Thoracic aorta (tissue), 2 donors: Measurements from ENCODE around the gene IPPK. TPM values are rescaled to one million over a fixed set of nuclear protein-coding genes. Genes with fewer than 3 reads are reported as not detected.

Experiments used
- ATAC-seq: fragments of 150-250 bp; one replicate; pipeline ENCODE4 v1.8.0; 2017; ENCODE audit warnings: low read depth; ENCODE audit not compliant: insufficient number of reproducible peaks, low FRiP score
- DNase-seq: peaks from one replicate; pipeline ENCODE4 v3.0.0-alpha.2; 2020; ENCODE audit warnings: low spot score
- H3K27ac ChIP-seq, 2 donors: fragments of 200-600 bp; sonication (generic); 1 replicate in 1 of 2; 2 replicates in 1 of 2; pipeline ENCODE4 v1.5.1; 2016; ENCODE audit warnings: mild to moderate bottlenecking in 2 of 2, moderate library complexity in 2 of 2
- H3K27me3 ChIP-seq: fragments of 200-600 bp; sonication (generic); replicated peaks from 2 replicates; pipeline ENCODE4 v1.6.0; 2016; ENCODE audit warnings: mild to moderate bottlenecking; ENCODE audit not compliant: insufficient read depth
- H3K36me3 ChIP-seq: fragments of 200-600 bp; sonication (generic); one replicate; pipeline ENCODE4 v1.5.1; 2016
- H3K4me1 ChIP-seq, 2 donors: fragments of 200-600 bp; sonication (generic); 1 replicate in 1 of 2; 2 replicates in 1 of 2; pipeline versions ENCODE4 v1.5.1 to v1.6.0; 2016; ENCODE audit warnings: low read depth in 2 of 2, mild to moderate bottlenecking in 1 of 2; ENCODE audit not compliant: control insufficient read depth in 1 of 2
- H3K4me3 ChIP-seq: fragments of 200-600 bp; sonication (generic); 2 replicates; pipeline ENCODE4 v1.5.1; 2016; ENCODE audit warnings: mild to moderate bottlenecking
- H3K9me3 ChIP-seq: fragments of 200-600 bp; sonication (generic); 2 replicates; pipeline ENCODE4 v1.5.1; 2016
- total RNA-seq, 2 donors: library from RNA; depleted of rRNA; stranded (reverse); fragments of >200 nt; gene quantifications; one replicate each; pipeline versions ENCODE4 v1.1.0 to v1.2.3, GENCODE V29; 2016
- TF ChIP-seq, protein P1 (sequence below): fragments of 200-600 bp; sonication (generic); IDR thresholded peaks from one replicate; pipeline ENCODE4 v1.5.1; 2019; ENCODE audit warnings: antibody characterized with exemption

IPPK gene
- total RNA-seq, 2 donors from 2014 or later = 6.9 to 11.7 TPM

DNA sequence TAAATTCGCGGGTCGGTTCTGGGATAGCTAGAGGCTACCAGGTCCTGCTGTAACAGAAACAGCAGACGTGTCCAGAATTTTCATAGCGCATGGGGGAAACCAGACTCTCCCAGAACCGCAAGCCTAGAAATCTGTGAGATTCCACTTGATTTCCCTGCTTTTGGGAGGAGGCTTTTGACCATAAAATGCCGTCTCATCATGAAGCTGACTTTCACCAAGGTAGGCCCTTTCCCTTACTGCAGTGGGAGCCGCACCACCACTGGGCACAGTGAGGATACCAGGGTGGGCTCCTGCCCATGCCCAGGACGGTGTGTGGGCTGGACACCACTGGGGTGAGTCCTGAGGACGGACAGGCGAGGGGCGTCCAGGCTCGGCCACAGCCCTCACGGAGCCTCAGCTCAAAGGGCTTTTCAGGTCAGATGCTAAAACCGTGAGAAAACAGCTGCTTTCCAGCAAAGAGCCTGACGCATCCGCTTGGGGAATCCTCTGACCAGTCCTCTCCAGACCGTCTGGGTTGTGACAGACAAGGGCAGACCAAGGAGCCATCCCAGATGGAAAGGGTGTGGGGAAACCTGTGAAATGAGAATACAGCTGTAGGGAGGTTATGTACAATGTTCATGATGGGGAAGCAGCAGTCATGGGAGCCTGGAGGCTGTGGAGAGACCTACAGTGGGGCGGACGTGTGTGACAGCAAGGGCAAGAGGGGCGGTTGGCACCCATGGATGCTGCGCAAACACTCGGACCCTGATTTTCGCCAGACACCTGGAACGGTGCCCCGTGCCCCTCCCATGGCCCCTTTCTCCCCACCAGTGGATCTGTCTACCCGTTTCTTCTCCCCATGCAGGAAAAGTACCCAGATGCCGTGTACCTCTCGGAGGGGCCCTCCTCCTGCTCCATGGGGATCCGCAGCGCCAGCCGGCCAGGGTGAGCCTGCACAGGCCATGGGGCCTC, 59.2 kb downstream of the IPPK start:
- peaks cover 32 to 52% of the 10 kb centered on the region in 2 donors for H3K4me1 ChIP-seq
- no peaks in the 10 kb centered on the region for H3K9me3 ChIP-seq
- ATAC-seq (no peak), DNase-seq (no peak)
- TF ChIP-seq, protein P1, sequence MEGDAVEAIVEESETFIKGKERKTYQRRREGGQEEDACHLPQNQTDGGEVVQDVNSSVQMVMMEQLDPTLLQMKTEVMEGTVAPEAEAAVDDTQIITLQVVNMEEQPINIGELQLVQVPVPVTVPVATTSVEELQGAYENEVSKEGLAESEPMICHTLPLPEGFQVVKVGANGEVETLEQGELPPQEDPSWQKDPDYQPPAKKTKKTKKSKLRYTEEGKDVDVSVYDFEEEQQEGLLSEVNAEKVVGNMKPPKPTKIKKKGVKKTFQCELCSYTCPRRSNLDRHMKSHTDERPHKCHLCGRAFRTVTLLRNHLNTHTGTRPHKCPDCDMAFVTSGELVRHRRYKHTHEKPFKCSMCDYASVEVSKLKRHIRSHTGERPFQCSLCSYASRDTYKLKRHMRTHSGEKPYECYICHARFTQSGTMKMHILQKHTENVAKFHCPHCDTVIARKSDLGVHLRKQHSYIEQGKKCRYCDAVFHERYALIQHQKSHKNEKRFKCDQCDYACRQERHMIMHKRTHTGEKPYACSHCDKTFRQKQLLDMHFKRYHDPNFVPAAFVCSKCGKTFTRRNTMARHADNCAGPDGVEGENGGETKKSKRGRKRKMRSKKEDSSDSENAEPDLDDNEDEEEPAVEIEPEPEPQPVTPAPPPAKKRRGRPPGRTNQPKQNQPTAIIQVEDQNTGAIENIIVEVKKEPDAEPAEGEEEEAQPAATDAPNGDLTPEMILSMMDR = no peak
- H3K27me3 ChIP-seq = no peaks in the 10 kb centered on the region
- no peak overlapping the region for H3K4me3 ChIP-seq
- H3K36me3 ChIP-seq = peaks cover 18% of the 10 kb centered on the region
- H3K27ac ChIP-seq = no peak overlapping the region

DNA sequence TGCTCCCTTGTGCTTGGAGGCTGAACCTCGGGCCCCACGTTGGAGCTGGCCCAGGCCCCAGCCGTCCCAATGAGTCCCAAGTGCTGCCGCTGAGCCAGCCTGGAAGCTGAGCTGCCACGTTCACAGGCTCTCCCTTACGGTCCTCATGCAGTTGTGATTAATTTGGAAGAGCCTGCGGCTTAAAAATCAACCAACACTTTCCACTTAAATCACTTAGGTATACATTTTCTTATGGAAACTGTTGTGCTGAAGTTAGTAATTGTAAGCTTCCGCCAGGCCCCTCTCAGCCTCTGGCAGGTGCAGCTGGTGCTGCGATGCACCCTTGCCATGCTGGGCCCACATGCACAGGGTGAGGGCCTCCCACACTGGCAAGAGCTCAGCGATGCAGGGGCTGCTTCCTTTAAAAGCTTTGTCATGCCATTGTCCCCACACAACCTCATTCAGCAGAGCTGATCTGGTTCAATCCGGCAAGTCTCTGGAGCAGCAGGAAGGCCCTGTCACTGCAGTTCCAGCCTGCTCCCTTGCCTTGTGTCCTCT, 61.0 kb downstream of the IPPK start:
- TF ChIP-seq, protein P1 = no peak
- ATAC-seq = no peak
- H3K9me3 ChIP-seq = no peaks in the 10 kb centered on the region
- H3K4me1 ChIP-seq = peaks cover 22 to 34% of the 10 kb centered on the region in 2 donors
- no peak overlapping the region for H3K4me3 ChIP-seq
- no peak for DNase-seq
- H3K27me3 ChIP-seq = no peaks in the 10 kb centered on the region
- H3K27ac ChIP-seq = peak overlapping the region; percentile 69 to 84
- H3K36me3 ChIP-seq = peaks cover 18% of the 10 kb centered on the region

DNA sequence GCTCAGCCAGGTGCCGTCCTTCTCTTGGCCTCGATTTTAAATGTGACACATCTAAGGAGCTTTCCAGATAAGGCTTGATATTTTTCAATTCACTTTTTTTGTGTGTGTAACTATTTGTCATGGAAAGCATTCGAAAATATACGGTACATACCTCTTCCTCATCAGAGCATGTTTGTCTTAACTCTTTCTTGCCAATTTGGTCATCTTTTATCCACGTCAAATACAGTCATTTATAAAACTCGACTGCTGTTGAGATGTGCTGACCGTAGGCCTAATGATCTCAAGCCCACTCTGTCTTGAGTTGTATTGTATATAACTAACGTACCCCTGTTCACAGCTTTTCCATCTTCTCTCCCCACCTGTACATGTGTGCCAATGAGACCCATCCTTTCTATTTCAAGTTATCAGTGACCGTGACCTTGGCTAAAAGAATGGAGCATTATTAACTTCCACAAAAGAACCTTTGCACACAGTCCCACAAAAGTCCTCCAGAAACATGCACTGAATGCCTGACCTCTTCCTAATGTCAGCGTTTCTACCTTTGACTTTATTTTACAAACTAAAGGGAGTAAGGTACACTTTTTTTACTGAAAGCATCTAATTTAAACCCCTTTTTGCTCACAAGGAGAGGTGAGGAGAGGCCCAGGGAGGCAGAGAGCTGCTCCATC, 61.6 kb downstream of the IPPK start:
- peaks cover 17% of the 10 kb centered on the region for H3K36me3 ChIP-seq
- H3K4me1 ChIP-seq = peaks cover 22 to 33% of the 10 kb centered on the region in 2 donors
- H3K27me3 ChIP-seq = no peaks in the 10 kb centered on the region
- peak overlapping the region; percentile 69 to 84 for H3K27ac ChIP-seq
- H3K4me3 ChIP-seq = peak overlapping the region; percentile 8
- no peak for DNase-seq
- H3K9me3 ChIP-seq = no peaks in the 10 kb centered on the region
- no peak for ATAC-seq
- TF ChIP-seq, protein P1 = no peak

DNA sequence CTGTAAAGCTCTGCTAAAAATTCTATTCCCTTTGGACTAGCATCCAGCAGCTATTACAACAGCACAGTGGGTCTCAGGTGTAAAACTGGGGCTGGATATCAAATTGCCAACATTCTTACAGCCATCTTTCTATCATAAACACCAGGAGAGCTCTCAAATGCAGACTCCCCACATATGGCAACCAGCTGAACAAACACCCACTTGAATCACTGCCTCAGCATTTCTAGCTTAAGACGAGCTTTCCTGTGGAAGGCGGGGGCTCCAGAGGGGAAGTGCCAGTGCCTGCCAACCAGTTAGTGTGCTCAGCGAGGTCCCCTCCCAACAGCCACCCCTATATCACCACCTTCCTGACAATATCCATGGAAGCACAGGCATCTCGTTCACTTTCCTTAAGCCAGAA, 62.2 kb downstream of the IPPK start:
- Histone ChIP-seq H3K4me1 (peaks cover 22 to 33% of the 10 kb centered on the region in 2 donors), H3K36me3 (peaks cover 11% of the 10 kb centered on the region), H3K27me3 (no peaks in the 10 kb centered on the region), H3K9me3 (no peaks in the 10 kb centered on the region), H3K4me3 (peak overlapping the region; percentile 8), H3K27ac (peak overlapping the region; percentile 69 to 84)
- TF ChIP-seq, protein P1 = no peak
- ATAC-seq (no peak), DNase-seq (no peak)

DNA sequence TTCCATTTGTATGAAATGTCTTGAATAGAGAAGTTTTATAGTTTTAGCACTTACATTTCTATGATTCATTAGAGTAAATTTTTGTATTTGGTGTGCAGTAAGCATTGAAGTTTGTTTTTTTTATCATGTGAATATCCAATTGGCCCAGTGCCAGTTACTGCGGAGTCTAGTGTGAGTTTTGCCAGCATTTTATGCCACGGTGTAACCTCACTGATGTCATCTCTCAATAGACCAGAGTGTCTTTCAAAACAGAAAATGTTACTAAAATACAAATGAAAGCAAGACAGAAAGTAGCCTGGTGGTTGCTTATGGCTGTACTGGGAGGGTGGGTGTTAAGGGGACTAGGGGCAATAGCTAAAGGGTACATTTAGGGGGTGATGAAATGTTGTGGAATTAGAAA, 62.8 kb downstream of the IPPK start:
- Histone ChIP-seq H3K27ac (peak overlapping the region; percentile 69 to 84), H3K4me1 (peaks cover 22 to 33% of the 10 kb centered on the region in 2 donors), H3K4me3 (no peak overlapping the region), H3K36me3 (peaks cover 5% of the 10 kb centered on the region), H3K27me3 (no peaks in the 10 kb centered on the region), H3K9me3 (no peaks in the 10 kb centered on the region)
- TF ChIP-seq, protein P1 = no peak
- ATAC-seq (no peak), DNase-seq (no peak)
